ENCODE measurements around the gene RTL3.

Gene RTL3

DNA sequence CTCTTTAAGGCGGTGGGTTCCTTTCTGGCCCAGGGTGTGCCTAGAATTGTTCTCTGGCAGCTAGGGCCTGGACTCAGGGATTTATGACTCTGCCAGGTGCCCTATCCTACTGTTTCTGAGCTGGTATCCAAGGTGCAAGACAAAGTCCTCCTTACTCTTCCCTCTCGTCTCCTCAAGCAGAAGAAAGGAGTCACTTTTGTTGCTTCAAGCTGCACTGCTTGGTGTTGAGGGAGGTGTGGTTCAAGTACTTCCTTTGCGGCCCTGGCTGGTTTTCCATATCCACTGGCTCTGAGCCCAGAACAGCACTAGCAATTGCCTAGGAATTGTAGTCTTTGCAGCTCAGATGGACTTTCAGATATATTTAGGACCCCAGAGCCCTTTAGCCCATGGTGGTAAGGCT lies 39.3 kb downstream of the RTL3 start:
- DNase-seq (ENCODE audit: low read depth, low spot score), result no peak

DNA sequence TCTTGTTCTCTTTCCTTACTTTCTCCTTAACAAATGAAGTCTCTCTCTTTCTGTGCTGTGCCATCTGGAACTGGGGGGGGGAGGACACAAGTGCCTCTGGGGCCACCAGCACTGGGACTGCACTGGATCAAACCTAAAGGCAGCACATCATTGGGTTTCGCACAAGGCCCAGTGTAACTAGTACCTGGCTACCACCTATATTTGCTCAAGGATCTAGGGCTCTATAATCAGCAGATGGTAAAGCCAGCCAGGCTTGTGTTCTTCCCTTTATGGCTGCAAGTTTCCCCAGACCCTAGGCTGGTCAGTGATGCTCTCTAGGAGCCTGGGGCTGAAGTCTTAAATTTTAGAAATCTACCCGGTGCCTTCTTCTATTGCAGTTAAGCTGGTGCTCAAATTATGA lies 40.1 kb downstream of the RTL3 start:
- no peak for DNase-seq (ENCODE audit: low read depth, low spot score)

DNA sequence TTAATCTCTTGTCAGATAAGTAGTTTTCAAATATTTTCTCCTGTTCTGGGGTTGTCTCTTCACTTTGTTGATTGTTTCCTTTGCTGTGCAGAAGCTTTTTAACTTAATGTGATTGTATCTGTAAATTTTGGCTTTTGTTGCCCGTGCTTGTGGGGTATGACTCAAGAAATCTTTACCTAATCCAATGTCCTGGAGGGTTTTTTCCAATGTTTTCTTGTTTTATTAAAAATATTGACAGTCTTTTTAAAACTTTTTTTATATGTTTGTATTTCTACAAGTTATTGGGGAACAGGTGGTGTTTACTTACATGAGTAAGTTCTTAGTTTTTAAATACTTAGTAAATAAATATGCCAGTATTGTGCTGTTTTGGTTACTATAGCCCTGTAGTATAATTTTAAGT lies 44.9 kb downstream of the RTL3 start:
- DNase-seq (ENCODE audit: low read depth, low spot score), result no peak
